IMR-90 (cell line): ENCODE measurements around the gene CUL9. TPM values are rescaled to one million over a fixed set of nuclear protein-coding genes. Genes with fewer than 3 reads are reported as not detected.
A peak's percentile ranks its signal among the peaks of the same experiment; 100 is the strongest.

Source experiments
- ATAC-seq: fragments of 200-7000 bp; cut with Tn5 transposase; 2 replicates; pipeline ENCODE4 v1.9.1; 2020; ENCODE audit warnings: low read depth, mild to moderate bottlenecking, moderate library complexity
- BruUV-seq: library from RNA; stranded (reverse); fragments of 400-500 nt; replicated peaks from 2 replicates; lab custom pipeline; 2021; lab: Mats Ljungman, UMichigan
- CTCF ChIA-PET: fragments of 300-600 bp; formaldehyde crosslinking; extraction: SDS; loops from one replicate; lab custom pipeline; 2021; ENCODE audit warnings: antibody characterized with exemption; lab: Yijun Ruan, JAX
- POLR2A ChIA-PET: fragments of 300-600 bp; sonication (Branson Sonifier 250); formaldehyde crosslinking; loops from one replicate; lab custom pipeline; 2022; ENCODE audit warnings: antibody characterized with exemption; ENCODE audit not compliant: unreplicated experiment; lab: Charles Lee
- DNase-seq: peaks from one replicate; pipeline ENCODE4 v3.0.0; 2013
- H2AFZ ChIP-seq: replicated peaks from 2 replicates; pipeline ENCODE3; 2013; ENCODE audit warnings: low read length, mild to moderate bottlenecking; ENCODE audit not compliant: poor library complexity
- H2AK5ac ChIP-seq: 2 replicates; pipeline ENCODE4 v1.6.1; 2013; ENCODE audit warnings: low read depth, low read length, inconsistent platforms
- H2AK9ac ChIP-seq: replicated peaks from 2 replicates; pipeline ENCODE3; 2013; ENCODE audit warnings: mild to moderate bottlenecking, low read depth, low read length, moderate library complexity; ENCODE audit not compliant: poor library complexity
- H2BK120ac ChIP-seq: 2 replicates; pipeline ENCODE4 v1.6.1; 2013; ENCODE audit warnings: low read depth, low read length, inconsistent platforms
- H2BK15ac ChIP-seq: 3 replicates; pipeline ENCODE4 v1.6.1; 2013; ENCODE audit warnings: low read depth, low read length, inconsistent platforms
- H2BK20ac ChIP-seq: 2 replicates; pipeline ENCODE4 v1.6.1; 2013; ENCODE audit warnings: low read depth, mild to moderate bottlenecking, inconsistent platforms, low read length, moderate library complexity
- H2BK5ac ChIP-seq: 2 replicates; pipeline ENCODE4 v1.6.1; 2013; ENCODE audit warnings: mild to moderate bottlenecking, low read depth, low read length, inconsistent platforms; ENCODE audit not compliant: poor library complexity, severe bottlenecking
- H3K14ac ChIP-seq: replicated peaks from 2 replicates; pipeline ENCODE4 v1.6.1; 2013; ENCODE audit warnings: low read depth, low read length, inconsistent platforms
- H3K18ac ChIP-seq: 2 replicates; pipeline ENCODE4 v1.6.1; 2013; ENCODE audit warnings: low read depth, low read length, control low read depth
- H3K23ac ChIP-seq: 2 replicates; pipeline ENCODE4 v1.6.1; 2013; ENCODE audit warnings: low read depth, low read length, inconsistent platforms
- H3K27ac ChIP-seq: 2 replicates; pipeline ENCODE4 v1.5.1; 2013; ENCODE audit warnings: mild to moderate bottlenecking, control low read depth, low read length; ENCODE audit not compliant: insufficient read depth
- H3K27me3 ChIP-seq: 2 replicates; pipeline ENCODE4 v1.6.1; 2013; ENCODE audit warnings: low read length; ENCODE audit not compliant: control insufficient read depth, insufficient read depth
- H3K36me3 ChIP-seq: 2 replicates; pipeline ENCODE4 v1.6.1; 2013; ENCODE audit warnings: low read length, mixed read lengths; ENCODE audit not compliant: control insufficient read depth, insufficient read depth
- H3K4ac ChIP-seq: 2 replicates; pipeline ENCODE4 v1.6.1; 2013; ENCODE audit warnings: low read depth, low read length, inconsistent platforms
- H3K4me1 ChIP-seq: 2 replicates; pipeline ENCODE4 v1.6.1; 2013; ENCODE audit warnings: low read length, mixed read lengths; ENCODE audit not compliant: control insufficient read depth, insufficient read depth
- H3K4me2 ChIP-seq: 2 replicates; pipeline ENCODE4 v1.6.1; 2013; ENCODE audit warnings: low read depth, mild to moderate bottlenecking, control low read depth, low read length, moderate library complexity
- H3K4me3 ChIP-seq: 2 replicates; pipeline ENCODE4 v1.5.1; 2013; ENCODE audit warnings: low read depth, mild to moderate bottlenecking, control low read depth, low read length, moderate library complexity; ENCODE audit not compliant: insufficient read depth
- H3K56ac ChIP-seq: 2 replicates; pipeline ENCODE4 v1.6.1; 2013; ENCODE audit warnings: low read length, inconsistent platforms; ENCODE audit not compliant: insufficient read depth; ENCODE audit errors: extremely low read depth
- H3K79me1 ChIP-seq, 2 experiments: 2 replicates each; pipeline ENCODE4 v1.6.1; 2013; ENCODE audit warnings: low read length in 2 of 2, inconsistent platforms in 1 of 2, low read depth in 1 of 2
- H3K9ac ChIP-seq: 2 replicates; pipeline ENCODE4 v1.6.1; 2013; ENCODE audit warnings: low read depth, low read length, control low read depth
- H3K9me1 ChIP-seq: 2 replicates; pipeline ENCODE4 v1.6.1; 2013; ENCODE audit warnings: low read length, inconsistent platforms; ENCODE audit not compliant: insufficient read depth
- H3K9me3 ChIP-seq: 2 replicates; pipeline ENCODE4 v1.6.1; 2013; ENCODE audit warnings: low read length; ENCODE audit not compliant: control insufficient read depth, insufficient read depth
- H4K20me1 ChIP-seq: 2 replicates; pipeline ENCODE4 v1.6.1; 2013; ENCODE audit warnings: low read length, inconsistent platforms; ENCODE audit not compliant: insufficient read depth
- H4K5ac ChIP-seq: 2 replicates; pipeline ENCODE4 v1.6.1; 2013; ENCODE audit warnings: mild to moderate bottlenecking, low read depth, low read length, control low read depth
- H4K8ac ChIP-seq, 2 experiments: 2 replicates each; pipeline ENCODE4 v1.6.1; 2013; ENCODE audit warnings: low read depth in 2 of 2, low read length in 2 of 2, control low read depth in 1 of 2, inconsistent platforms in 1 of 2
- H4K91ac ChIP-seq: 2 replicates; pipeline ENCODE4 v1.6.1; 2013; ENCODE audit warnings: low read depth, low read length, inconsistent platforms; ENCODE audit not compliant: insufficient read depth
- BHLHE40 ChIP-seq: fragments of 150-350 bp; IDR thresholded peaks from 2 replicates; pipeline ENCODE4 v1.6.1; 2016; ENCODE audit warnings: mild to moderate bottlenecking, low read depth, low read length
- CEBPB ChIP-seq: IDR thresholded peaks from 2 replicates; pipeline ENCODE4 v1.6.1; 2012; ENCODE audit warnings: low read depth, low read length, improper control_type of control experiment
- CHD1 ChIP-seq: IDR thresholded peaks from 2 replicates; pipeline ENCODE4 v1.6.1; 2012; ENCODE audit warnings: low read depth, low read length, improper control_type of control experiment
- ELK1 ChIP-seq: fragments of 150-350 bp; IDR thresholded peaks from 2 replicates; pipeline ENCODE4 v1.6.1; 2016; ENCODE audit warnings: low read depth, mild to moderate bottlenecking, low read length, moderate library complexity, borderline replicate concordance
- FOS ChIP-seq: fragments of 150-350 bp; IDR thresholded peaks from 2 replicates; pipeline ENCODE4 v1.6.1; 2016; ENCODE audit warnings: low read depth, low read length
- MAZ ChIP-seq: IDR thresholded peaks from 2 replicates; pipeline ENCODE4 v1.6.1; 2012; ENCODE audit warnings: low read depth, mild to moderate bottlenecking, low read length, improper control_type of control experiment, moderate library complexity, borderline replicate concordance
- MXI1 ChIP-seq: IDR thresholded peaks from 2 replicates; pipeline ENCODE4 v1.6.1; 2012; ENCODE audit warnings: low read depth, mild to moderate bottlenecking, low read length, moderate library complexity, borderline replicate concordance
- NFE2L2 ChIP-seq: fragments of 150-350 bp; IDR thresholded peaks from 2 replicates; pipeline ENCODE4 v1.6.1; 2016; ENCODE audit warnings: low read depth, mild to moderate bottlenecking, low read length
- POLR2A ChIP-seq: IDR thresholded peaks from 2 replicates; pipeline ENCODE4 v1.6.1; 2012; ENCODE audit warnings: mild to moderate bottlenecking, low read depth, low read length
- RAD21 ChIP-seq: IDR thresholded peaks from 2 replicates; pipeline ENCODE4 v1.6.1; 2012; ENCODE audit warnings: low read length, improper control_type of control experiment
- RCOR1 ChIP-seq: IDR thresholded peaks from 2 replicates; pipeline ENCODE4 v1.6.1; 2012; ENCODE audit warnings: mild to moderate bottlenecking, low read length, improper control_type of control experiment; ENCODE audit not compliant: insufficient replicate concordance
- RFX5 ChIP-seq: IDR thresholded peaks from 2 replicates; pipeline ENCODE4 v1.8.0; 2012; ENCODE audit warnings: low read depth, mild to moderate bottlenecking, low read length, moderate library complexity
- SMC3 ChIP-seq: fragments of 150-350 bp; IDR thresholded peaks from 2 replicates; pipeline ENCODE4 v1.6.1; 2016; ENCODE audit warnings: low read depth, mild to moderate bottlenecking, antibody characterized with exemption, low read length, moderate library complexity
- USF2 ChIP-seq: fragments of 150-350 bp; IDR thresholded peaks from 2 replicates; pipeline ENCODE4 v1.6.1; 2017; ENCODE audit warnings: mild to moderate bottlenecking, antibody characterized with exemption, low read length, low read depth
- WGBS, 2 experiments: methylation state at CpG; one replicate each; pipeline versions ENCODE4 v1.1.5 to v1.1.7; 2013; ENCODE audit warnings: missing lambda C conversion rate in 2 of 2; ENCODE audit not compliant: insufficient read length in 1 of 2; ENCODE audit errors: extremely low coverage in 2 of 2; 5-methylcytosine and 5-hydroxymethylcytosine counted together
- dilution Hi-C: fragments of 300-500 bp; cut with HindIII; formaldehyde crosslinking; loops from one replicate; pipeline ENCODE4 v1.14.3; 2018; ENCODE audit warnings: low sequenced_read_pairs; ENCODE audit not compliant: unreplicated experiment
- in situ Hi-C: fragments of 300-500 bp; cut with MboI; formaldehyde crosslinking; loops from 3 replicates; pipeline ENCODE4 v1.14.3; 2019; ENCODE audit warnings: low sequenced_read_pairs, inconsistent platforms, mixed read lengths
- intact Hi-C: fragments of 100-400 bp; cut with micrococcal nuclease; formaldehyde crosslinking; loops from 2 replicates; pipeline ENCODE4 v1.10.0; 2022
- polyA plus RNA-seq, 3 experiments: library from polyadenylated mRNA; depleted of rRNA; stranded (reverse); fragments of >200 nt; gene quantifications; 2 replicates each; pipeline ENCODE4 v1.2.3, GENCODE V29; 2012; ENCODE audit warnings: low replicate concordance in 1 of 3
- total RNA-seq: library from RNA; depleted of rRNA; stranded (reverse); fragments of >200 nt; gene quantifications from 2 replicates; pipeline ENCODE4 v1.2.3, GENCODE V29; 2012
- TF ChIP-seq, protein P1 (sequence below): conservative IDR thresholded peaks from 2 replicates; pipeline ENCODE4 v1.5.1; 2012; ENCODE audit warnings: mild to moderate bottlenecking, low read depth, low read length, improper control_type of control experiment

CUL9 gene
- total and polyA plus RNA-seq, 2 of the 4 experiments (the other 2 are of a cell fraction) = 7.7 to 19.5 TPM

DNA sequence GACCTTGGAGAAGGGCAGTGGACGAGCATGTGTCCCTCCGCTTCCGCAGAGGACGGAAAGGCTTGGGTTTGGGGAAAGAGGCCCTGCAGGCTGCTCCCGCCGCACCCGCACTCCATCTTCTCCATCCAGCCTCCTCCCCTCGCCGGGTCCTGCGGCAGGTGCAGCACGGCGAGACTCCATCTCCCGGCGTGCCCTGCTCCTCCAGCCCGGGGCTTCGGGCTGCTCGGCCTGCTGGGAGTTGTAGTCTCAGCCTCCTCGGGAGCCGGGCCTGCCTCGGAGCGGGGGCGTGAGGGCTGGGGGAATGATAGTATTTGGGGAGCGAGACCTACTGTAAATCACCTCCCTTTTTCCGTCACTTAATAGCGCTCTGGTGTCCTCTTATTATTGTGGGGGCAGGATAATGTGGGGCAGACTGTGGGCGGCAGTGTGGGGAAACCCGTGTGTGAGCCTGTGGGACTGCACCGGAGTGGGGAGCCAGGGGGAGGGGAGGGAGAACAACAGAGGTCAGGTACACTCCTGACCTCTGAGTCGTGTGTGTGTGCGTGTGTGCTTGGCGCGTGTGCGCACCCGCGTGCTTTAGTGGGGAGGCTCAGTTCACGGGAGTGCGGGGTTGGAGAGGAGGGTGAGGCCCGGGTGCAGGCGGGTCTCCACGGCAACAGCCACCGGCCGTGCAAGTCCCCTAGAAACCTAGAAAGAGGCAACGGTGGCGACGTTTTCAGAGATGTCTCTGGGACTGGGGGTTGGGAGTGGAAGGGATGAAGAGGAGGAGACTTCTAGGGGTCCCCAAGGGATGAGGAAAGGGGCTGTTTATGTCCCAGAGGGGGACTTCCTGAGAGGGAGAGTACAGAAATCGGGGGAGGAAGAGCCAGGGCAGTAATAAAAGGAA, 65.4 kb downstream of the CUL9 start:
- no peak overlapping the region for H3K18ac ChIP-seq
- POLR2A ChIA-PET = no interaction called here
- no peaks in the 10 kb centered on the region for H3K9me3 ChIP-seq
- H3K23ac ChIP-seq = no peak overlapping the region
- 0 out of 2 replicates have a peak, but pooled peaks cover 4% of the 10 kb centered on the region for H3K9me1 ChIP-seq
- H3K27me3 ChIP-seq = peaks cover 80% of the 10 kb centered on the region
- H2AFZ ChIP-seq = peak overlapping the region; percentile 95
- no peak overlapping the region for H2BK5ac ChIP-seq
- H3K4me2 ChIP-seq = peak overlapping the region; percentile 93
- H4K91ac ChIP-seq = no peak overlapping the region
- in situ Hi-C loops = no loop called here
- no peaks in the 10 kb centered on the region; the same call in 1 of the 2 replicates for H3K4me1 ChIP-seq
- H3K9ac ChIP-seq = no peak overlapping the region
- no peak overlapping the region for H3K56ac ChIP-seq
- dilution Hi-C loops = no loop called here
- no peak overlapping the region for H4K5ac ChIP-seq
- intact Hi-C loops = no loop called here
- peak; percentile 97 for ATAC-seq
- no peak overlapping the region for H2BK120ac ChIP-seq
- H2BK15ac ChIP-seq = no peak overlapping the region
- peak overlapping the region; percentile 36 for H3K4me3 ChIP-seq
- H4K8ac ChIP-seq = no peak overlapping the region
- no peak overlapping the region for H2AK5ac ChIP-seq
- no peak overlapping the region for H3K14ac ChIP-seq
- 10% methylated on average over 9 of the region's 46 CpGs; no CpG with 5 or more reads in 1 of the 2 experiments for WGBS, 2 experiments
- H3K36me3 ChIP-seq = no peaks in the 10 kb centered on the region
- H2BK20ac ChIP-seq = no peak overlapping the region
- BruUV-seq = no TSS peak
- DNase-seq = peak; percentile 13
- no peak overlapping the region for H3K4ac ChIP-seq
- CTCF ChIA-PET = no interaction called here
- no peak overlapping the region for H3K27ac ChIP-seq
- H2AK9ac ChIP-seq = peak overlapping the region; percentile 69
- no peaks in the 10 kb centered on the region for H4K20me1 ChIP-seq
- no peaks in the 10 kb centered on the region for H3K79me1 ChIP-seq
- TF ChIP-seq USF2 (no peak), FOS (no peak), SMC3 (no peak), NFE2L2 (no peak), ELK1 (no peak), RCOR1 (no peak), MAZ (no peak), CEBPB (no peak), RAD21 (no peak), MXI1 (no peak), POLR2A (no peak), CHD1 (no peak), BHLHE40 (no peak), RFX5 (no peak)
- TF ChIP-seq, protein P1, sequence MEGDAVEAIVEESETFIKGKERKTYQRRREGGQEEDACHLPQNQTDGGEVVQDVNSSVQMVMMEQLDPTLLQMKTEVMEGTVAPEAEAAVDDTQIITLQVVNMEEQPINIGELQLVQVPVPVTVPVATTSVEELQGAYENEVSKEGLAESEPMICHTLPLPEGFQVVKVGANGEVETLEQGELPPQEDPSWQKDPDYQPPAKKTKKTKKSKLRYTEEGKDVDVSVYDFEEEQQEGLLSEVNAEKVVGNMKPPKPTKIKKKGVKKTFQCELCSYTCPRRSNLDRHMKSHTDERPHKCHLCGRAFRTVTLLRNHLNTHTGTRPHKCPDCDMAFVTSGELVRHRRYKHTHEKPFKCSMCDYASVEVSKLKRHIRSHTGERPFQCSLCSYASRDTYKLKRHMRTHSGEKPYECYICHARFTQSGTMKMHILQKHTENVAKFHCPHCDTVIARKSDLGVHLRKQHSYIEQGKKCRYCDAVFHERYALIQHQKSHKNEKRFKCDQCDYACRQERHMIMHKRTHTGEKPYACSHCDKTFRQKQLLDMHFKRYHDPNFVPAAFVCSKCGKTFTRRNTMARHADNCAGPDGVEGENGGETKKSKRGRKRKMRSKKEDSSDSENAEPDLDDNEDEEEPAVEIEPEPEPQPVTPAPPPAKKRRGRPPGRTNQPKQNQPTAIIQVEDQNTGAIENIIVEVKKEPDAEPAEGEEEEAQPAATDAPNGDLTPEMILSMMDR = no peak
